GM10248 (cell line): ENCODE results near the gene LYL1.

Experiments
- CTCF ChIA-PET: fragments of 300-600 bp; sonication (Branson Sonifier 250); formaldehyde crosslinking; extraction: SDS; loops from one replicate; lab custom pipeline; 2021; ENCODE audit warnings: antibody characterized with exemption; lab: Yijun Ruan, JAX
- POLR2A ChIA-PET: fragments of 350-650 bp; sonication (Branson Sonifier 250); formaldehyde crosslinking; extraction: SDS; loops from one replicate; lab custom pipeline; 2020; ENCODE audit warnings: antibody characterized with exemption; lab: Yijun Ruan, JAX
- DNase-seq: peaks from one replicate; pipeline ENCODE4 v3.0.0; 2012; ENCODE audit errors: extremely low spot score
- TF ChIP-seq, protein P1 (sequence below): IDR thresholded peaks from 2 replicates; pipeline ENCODE4 v1.5.1; 2012; ENCODE audit warnings: mild to moderate bottlenecking, low read depth; ENCODE audit errors: extremely low read depth, missing control alignments, control extremely low read depth

The LYL1 gene

DNA sequence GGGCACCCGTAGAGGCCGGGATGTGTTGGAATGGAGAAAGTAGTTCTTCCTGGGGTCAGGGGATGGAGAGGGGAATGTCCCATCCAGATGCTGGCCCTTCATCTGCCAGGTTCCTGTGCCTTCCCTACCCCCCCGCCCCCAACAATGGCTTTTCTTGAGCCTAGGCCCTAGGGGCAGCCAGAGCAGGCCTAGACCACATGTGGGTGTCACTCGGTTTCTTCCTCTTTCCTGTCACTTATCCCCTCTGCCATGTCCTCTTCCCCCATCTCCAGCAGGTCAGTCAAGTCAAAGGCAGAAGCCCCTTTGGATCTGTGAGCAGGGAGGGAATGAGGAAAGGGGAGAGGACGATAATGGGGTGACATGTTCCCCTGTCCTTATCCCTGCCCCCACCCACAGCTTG lies 36.4 kb downstream of the LYL1 start:
- DNase-seq: no peak
- ChIA-PET CTCF (interaction anchor here (0.6 to 14.9 kb wide), 4 partner anchors 28 to 101 kb away, joined by 3 to 270 read pairs (median 4); no protein-coding TSS in a partner anchor), POLR2A (no interaction called here)
- TF ChIP-seq, protein P1, sequence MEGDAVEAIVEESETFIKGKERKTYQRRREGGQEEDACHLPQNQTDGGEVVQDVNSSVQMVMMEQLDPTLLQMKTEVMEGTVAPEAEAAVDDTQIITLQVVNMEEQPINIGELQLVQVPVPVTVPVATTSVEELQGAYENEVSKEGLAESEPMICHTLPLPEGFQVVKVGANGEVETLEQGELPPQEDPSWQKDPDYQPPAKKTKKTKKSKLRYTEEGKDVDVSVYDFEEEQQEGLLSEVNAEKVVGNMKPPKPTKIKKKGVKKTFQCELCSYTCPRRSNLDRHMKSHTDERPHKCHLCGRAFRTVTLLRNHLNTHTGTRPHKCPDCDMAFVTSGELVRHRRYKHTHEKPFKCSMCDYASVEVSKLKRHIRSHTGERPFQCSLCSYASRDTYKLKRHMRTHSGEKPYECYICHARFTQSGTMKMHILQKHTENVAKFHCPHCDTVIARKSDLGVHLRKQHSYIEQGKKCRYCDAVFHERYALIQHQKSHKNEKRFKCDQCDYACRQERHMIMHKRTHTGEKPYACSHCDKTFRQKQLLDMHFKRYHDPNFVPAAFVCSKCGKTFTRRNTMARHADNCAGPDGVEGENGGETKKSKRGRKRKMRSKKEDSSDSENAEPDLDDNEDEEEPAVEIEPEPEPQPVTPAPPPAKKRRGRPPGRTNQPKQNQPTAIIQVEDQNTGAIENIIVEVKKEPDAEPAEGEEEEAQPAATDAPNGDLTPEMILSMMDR: no peak

DNA sequence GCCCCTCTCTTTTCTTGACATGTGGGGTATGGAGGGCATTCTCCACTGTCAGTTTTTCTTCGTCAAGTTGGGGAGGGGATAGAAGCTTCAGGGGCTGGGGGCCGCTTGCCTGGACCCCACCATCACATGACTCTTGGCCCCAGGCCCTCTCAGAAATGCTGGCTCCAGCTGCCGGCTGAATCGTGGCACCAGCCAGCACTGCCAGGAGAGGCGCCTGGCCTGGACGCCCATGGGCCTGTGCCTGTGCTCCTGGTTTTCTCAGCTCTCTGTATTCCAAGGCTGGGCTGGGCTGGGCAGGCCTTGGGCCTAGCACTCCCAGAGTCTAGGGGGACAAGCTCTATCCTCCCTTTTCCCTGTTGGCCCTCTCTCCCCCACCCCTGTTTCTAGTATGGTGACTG lies 38.6 kb downstream of the LYL1 start:
- DNase-seq: no peak
- ChIA-PET CTCF (interaction anchor here (0.9 to 14.9 kb wide), 8 partner anchors 10 to 98 kb away, joined by 3 to 270 read pairs (median 6); no protein-coding TSS in a partner anchor), POLR2A (no interaction called here)
- TF ChIP-seq, protein P1: no peak

DNA sequence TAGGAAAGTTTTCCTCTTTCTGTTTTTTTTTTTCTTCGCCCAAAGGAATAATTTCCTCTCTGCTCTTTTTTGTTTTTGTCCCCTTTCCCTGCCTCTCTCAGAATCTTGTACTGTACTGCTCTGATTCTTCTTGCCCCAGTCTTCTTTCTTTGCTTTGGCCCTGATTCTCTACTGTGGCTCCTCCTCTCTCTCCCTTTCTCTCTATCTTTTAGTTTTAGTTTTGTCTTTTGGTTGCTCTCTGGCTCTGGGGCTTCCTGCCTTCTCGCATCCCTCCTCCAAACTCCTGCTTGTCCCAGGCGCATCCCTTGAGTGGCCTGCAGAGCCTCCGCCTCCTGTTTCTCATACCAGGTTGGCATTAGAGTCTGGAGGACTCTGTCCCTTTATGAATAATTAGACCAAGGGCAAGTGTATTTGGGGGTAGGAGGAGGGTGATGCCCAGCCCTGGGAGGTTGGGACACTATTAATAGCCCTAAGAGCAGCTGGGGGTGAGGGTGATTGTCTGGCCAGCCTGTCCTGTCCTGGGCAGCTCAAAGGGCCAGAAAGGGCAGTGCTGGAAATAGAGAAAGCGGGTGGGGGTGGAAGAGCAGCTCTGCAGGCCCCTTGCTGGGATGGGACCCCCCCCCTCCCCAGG lies 39.1 kb downstream of the LYL1 start:
- ChIA-PET POLR2A (no interaction called here), CTCF (interaction anchor here (0.9 to 14.9 kb wide), 9 partner anchors 11 to 98 kb away, joined by 3 to 270 read pairs (median 94); no protein-coding TSS in a partner anchor)
- DNase-seq: no peak
- TF ChIP-seq, protein P1: no peak

DNA sequence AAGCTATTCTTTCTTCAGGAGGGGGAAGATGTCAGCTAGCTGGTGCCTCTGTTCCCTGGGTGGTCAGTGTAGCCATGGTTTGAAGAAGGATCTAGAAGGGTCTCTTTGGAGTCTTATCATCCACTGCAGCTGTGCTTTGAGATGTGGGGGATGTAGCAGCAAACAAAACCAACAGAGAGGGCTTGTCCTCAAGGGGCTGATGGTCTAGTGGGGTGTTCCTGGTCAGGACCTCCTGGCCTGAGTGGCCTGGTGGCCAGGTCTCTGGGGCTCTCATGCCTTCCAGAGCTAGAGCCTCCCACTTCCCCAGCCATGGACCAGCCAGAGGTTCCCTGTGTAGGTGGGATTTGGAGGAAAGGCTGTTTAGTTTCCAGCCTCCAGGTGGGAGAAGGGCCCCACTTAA lies 40.3 kb downstream of the LYL1 start:
- no peak for DNase-seq
- TF ChIP-seq, protein P1: no peak
- POLR2A ChIA-PET: no interaction called here
- CTCF ChIA-PET: interaction anchor here (1.1 to 14.9 kb wide), 21 partner anchors 10 to 302 kb away, joined by 3 to 270 read pairs (median 23); no protein-coding TSS in a partner anchor

- peak; percentile 91 for DNase-seq
- ChIA-PET POLR2A (no interaction called here), CTCF (interaction anchor here (0.6 to 14.9 kb wide), 46 partner anchors 9 to 301 kb away, joined by 3 to 270 read pairs (median 5); partner anchors contain the start of genes DAND5, DNASE2, GCDH and KLF1)
- TF ChIP-seq, protein P1: peak; percentile 96
These were observed 41.4 kb downstream of the LYL1 start for GRCh38 chr19:13060964-13061927.

DNA sequence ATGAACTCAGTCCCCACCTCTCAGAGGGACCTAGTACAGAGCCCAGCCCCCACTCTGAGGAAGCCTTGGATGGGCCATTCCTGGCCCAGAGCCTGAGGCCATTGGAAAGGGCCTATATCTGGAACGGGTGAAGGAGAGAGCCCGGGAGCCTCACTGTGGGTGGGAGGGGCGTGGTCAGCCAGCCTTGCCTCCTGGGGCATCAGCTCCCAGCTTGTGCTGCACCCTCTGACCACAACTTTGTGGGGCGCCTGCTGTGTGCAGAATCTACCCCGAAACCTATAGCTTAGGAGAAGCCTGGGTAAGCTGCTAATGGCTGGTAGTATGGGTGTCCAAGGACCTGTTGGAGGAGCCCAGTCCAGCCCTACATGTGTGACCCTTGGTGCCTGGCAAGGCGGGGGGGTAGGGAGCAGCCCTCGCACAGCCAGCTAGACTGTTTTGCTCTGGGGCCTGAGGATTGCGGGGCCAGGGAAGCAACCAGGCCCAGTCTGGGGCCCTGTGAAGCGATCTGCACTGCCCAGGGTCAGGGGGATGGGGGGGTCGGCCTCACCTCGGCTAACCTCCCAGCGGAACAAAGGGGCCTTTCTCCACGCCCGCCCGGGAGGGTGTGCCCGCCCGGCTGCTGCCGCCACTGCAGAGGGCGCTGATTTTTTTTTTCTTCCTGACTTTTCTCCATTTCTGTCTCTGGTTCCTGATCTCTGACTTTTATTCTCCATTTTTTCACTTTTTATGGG lies 42.3 kb downstream of the LYL1 start:
- ChIA-PET CTCF (interaction anchor here (0.8 to 14.9 kb wide), 33 partner anchors 8 to 218 kb away, joined by 3 to 270 read pairs (median 6); partner anchors contain the start of genes DAND5 and KLF1), POLR2A (interaction anchor here (0.7 kb wide), 1 partner anchor 98 kb away, joined by 3 read pairs; no protein-coding TSS in a partner anchor)
- no peak for DNase-seq
- TF ChIP-seq, protein P1: no peak
